Endothelial cell of umbilical vein (primary cell): ENCODE results near the gene NOL8. TPM values are rescaled to one million over a fixed set of nuclear protein-coding genes. Genes with fewer than 3 reads are reported as not detected.

Experiments
- BruUV-seq: library from RNA; stranded (reverse); fragments of 400-500 nt; replicated peaks from 2 replicates; lab custom pipeline; 2021; lab: Mats Ljungman, UMichigan
- CTCF ChIA-PET: fragments of 300-600, 350-600 bp; sonication (Branson Sonifier 250); formaldehyde crosslinking; loops from one replicate; lab custom pipeline; 2021; ENCODE audit warnings: antibody characterized with exemption, inconsistent platforms; lab: Charles Lee
- POLR2A ChIA-PET: fragments of 300-600, 350-600 bp; sonication (Branson Sonifier 250); formaldehyde crosslinking; loops from one replicate; lab custom pipeline; 2021; ENCODE audit warnings: antibody characterized with exemption, inconsistent platforms; lab: Charles Lee
- DNase-seq: peaks from one replicate; pipeline ENCODE4 v3.0.0-alpha.2; 2011; ENCODE audit warnings: low read depth, low spot score
- FAIRE-seq: peaks from 2 replicates; lab custom pipeline; 2011; peaks lifted over from hg19 to GRCh38; lab: Jason Lieb, UNC
- H2AFZ ChIP-seq: 2 replicates; pipeline ENCODE4 v1.6.0; 2012; ENCODE audit warnings: low read depth, low read length, control low read depth, inconsistent platforms
- H3K27ac ChIP-seq: 2 replicates; pipeline ENCODE4 v1.5.1; 2011; ENCODE audit warnings: low read depth, mild to moderate bottlenecking, control low read depth, low read length, moderate library complexity; ENCODE audit not compliant: insufficient read depth
- H3K27me3 ChIP-seq, 2 experiments: 2 replicates each; pipeline versions ENCODE4 v1.6.0 to v1.6.1; 2011; ENCODE audit warnings: low read length in 2 of 2, mixed read lengths in 1 of 2; ENCODE audit not compliant: control insufficient read depth in 2 of 2, insufficient read depth in 2 of 2
- H3K36me3 ChIP-seq, 2 experiments: 2 replicates in 1 of 2; 3 replicates in 1 of 2; pipeline ENCODE4 v1.5.1; 2011; ENCODE audit warnings: low read length in 2 of 2, mild to moderate bottlenecking in 1 of 2, moderate library complexity in 1 of 2; ENCODE audit not compliant: control insufficient read depth in 2 of 2, insufficient read depth in 2 of 2; ENCODE audit errors: extremely low read depth in 1 of 2
- H3K4me1 ChIP-seq: 3 replicates; pipeline ENCODE4 v1.5.1; 2011; ENCODE audit warnings: mild to moderate bottlenecking, low read length; ENCODE audit not compliant: control insufficient read depth, insufficient read depth; ENCODE audit errors: extremely low read depth
- H3K4me2 ChIP-seq: 2 replicates; pipeline ENCODE4 v1.6.1; 2011; ENCODE audit warnings: low read length, control low read depth, mixed read lengths; ENCODE audit not compliant: insufficient read depth
- H3K4me3 ChIP-seq, 3 experiments: fragments of 200-600 bp in 1 of 3; sonication (generic), shearing (Covaris generic) in 1 of 3; replicated peaks in 1 of 3; 2 replicates each; pipeline ENCODE4 v1.5.1; 2011 to 2016; ENCODE audit warnings: control low read depth in 3 of 3, low read length in 3 of 3, mild to moderate bottlenecking in 2 of 3, inconsistent platforms in 1 of 3, low read depth in 1 of 3, moderate library complexity in 1 of 3; ENCODE audit not compliant: insufficient read depth in 1 of 3
- H3K79me2 ChIP-seq: 2 replicates; pipeline ENCODE4 v1.6.0; 2012; ENCODE audit warnings: low read length, inconsistent platforms; ENCODE audit not compliant: control insufficient read depth, insufficient read depth
- H3K9ac ChIP-seq: replicated peaks from 2 replicates; pipeline ENCODE3; 2011; ENCODE audit warnings: low read length, control low read depth; ENCODE audit not compliant: insufficient read depth; ENCODE audit errors: extremely low read depth
- H3K9me1 ChIP-seq: replicated peaks from 3 replicates; pipeline ENCODE4 v1.6.0; 2011; ENCODE audit warnings: mild to moderate bottlenecking, low read length; ENCODE audit not compliant: control insufficient read depth, insufficient read depth; ENCODE audit errors: extremely low read depth
- H3K9me3 ChIP-seq: replicated peaks from 2 replicates; pipeline ENCODE4 v1.5.1; 2012; ENCODE audit warnings: low read length, inconsistent platforms; ENCODE audit not compliant: control insufficient read depth, insufficient read depth
- H4K20me1 ChIP-seq: replicated peaks from 2 replicates; pipeline ENCODE3; 2011; ENCODE audit warnings: mild to moderate bottlenecking, low read length; ENCODE audit not compliant: control insufficient read depth, insufficient read depth; ENCODE audit errors: extremely low read depth
- CTCF ChIP-seq, 2 donors: IDR thresholded peaks; 1 replicate in 1 of 2; 2 replicates in 1 of 2; pipeline ENCODE4 v1.5.1; 2011; ENCODE audit warnings: low read length in 2 of 2, mild to moderate bottlenecking in 2 of 2, moderate library complexity in 2 of 2, control low read depth in 1 of 2, inconsistent platforms in 1 of 2, low read depth in 1 of 2; ENCODE audit not compliant: insufficient read depth in 1 of 2; ENCODE audit errors: extremely low read depth in 1 of 2
- EZH2 ChIP-seq: IDR thresholded peaks from 2 replicates; pipeline ENCODE4 v1.6.1; 2012; ENCODE audit warnings: borderline replicate concordance, low read depth, mild to moderate bottlenecking, moderate library complexity, low read length, inconsistent platforms; ENCODE audit not compliant: severe bottlenecking
- FOS ChIP-seq: IDR thresholded peaks from 2 replicates; pipeline ENCODE4 v1.6.1; 2011; ENCODE audit warnings: mild to moderate bottlenecking, low read length, moderate library complexity, borderline replicate concordance; ENCODE audit not compliant: insufficient read depth
- GATA2 ChIP-seq: IDR thresholded peaks from 2 replicates; pipeline ENCODE4 v1.7.0; 2011; ENCODE audit warnings: low read depth, mild to moderate bottlenecking, moderate library complexity, mixed read lengths, low read length; ENCODE audit not compliant: insufficient read length, insufficient read depth
- JUN ChIP-seq: IDR thresholded peaks from 2 replicates; pipeline ENCODE4 v1.6.1; 2011; ENCODE audit warnings: borderline replicate concordance, low read depth; ENCODE audit not compliant: insufficient read length, insufficient read depth
- MAX ChIP-seq: IDR thresholded peaks from 2 replicates; pipeline ENCODE4 v1.6.1; 2011; ENCODE audit not compliant: insufficient read depth, insufficient read length
- MYC ChIP-seq: IDR thresholded peaks from one replicate; pipeline ENCODE4 v1.6.1; 2011; ENCODE audit warnings: mild to moderate bottlenecking, low read depth, low read length
- POLR2A ChIP-seq: IDR thresholded peaks from 2 replicates; pipeline ENCODE4 v1.6.1; 2012; ENCODE audit warnings: low read depth, mild to moderate bottlenecking, control low read depth, low read length
- POLR2AphosphoS5 ChIP-seq: IDR thresholded peaks from 2 replicates; pipeline ENCODE4 v1.6.1; 2012; ENCODE audit warnings: low read depth, mild to moderate bottlenecking, control low read depth, low read length, moderate library complexity; ENCODE audit not compliant: insufficient read depth
- dilution Hi-C: fragments of 300-500 bp; cut with MboI; formaldehyde crosslinking; loops from one replicate; pipeline ENCODE4 v1.15.0; 2019; ENCODE audit warnings: low sequenced_read_pairs; ENCODE audit not compliant: extremely low pct_ligation_motif_present
- intact Hi-C: fragments of 100-400 bp; cut with micrococcal nuclease; formaldehyde crosslinking; loops from one replicate; pipeline ENCODE4 v1.10.0; 2022
- polyA plus RNA-seq, 4 experiments: library from polyadenylated mRNA; depleted of rRNA in 3 of 4; stranded (reverse) in 3 of 4; unstranded in 1 of 4; fragments of >200 nt; gene quantifications; 2 replicates each; pipeline versions ENCODE4 v1.2.1 to v1.2.3, GENCODE V29; 2011 to 2012; ENCODE audit warnings: missing spikeins in 1 of 4
- total RNA-seq: library from RNA; stranded (reverse); gene quantifications from 2 replicates; pipeline ENCODE4 v1.2.3, GENCODE V29; 2021

The NOL8 gene
- total and polyA plus RNA-seq, 2 donors (not counting 3 experiments of a cell fraction or from before 2014, with no cell fraction given), result 5.6 to 41.6 TPM

GRCh38 chr9:92263131-92263530 lies 62.0 kb downstream of the NOL8 start:
- CTCF ChIA-PET, result interaction anchor here (2.7 kb wide), 1 partner anchor 123 kb away, joined by 9 read pairs; no protein-coding TSS in a partner anchor
- Histone ChIP-seq H3K27me3 (no peaks in the 10 kb centered on the region), H3K9me1 (no peaks in the 10 kb centered on the region), H3K9ac (no peak overlapping the region), H3K36me3 (peaks cover 45 to 50% of the 10 kb centered on the region in 2 experiments), H3K9me3 (no peaks in the 10 kb centered on the region), H2AFZ (no peak overlapping the region), H3K4me2 (no peak overlapping the region), H3K4me3 (no peak overlapping the region), H3K79me2 (no peaks in the 10 kb centered on the region), H4K20me1 (no peaks in the 10 kb centered on the region), H3K27ac (no peak overlapping the region), H3K4me1 (no peaks in the 10 kb centered on the region)
- DNase-seq (no peak), FAIRE-seq (no peak)
- intact Hi-C loops, result no loop called here
- POLR2A ChIA-PET, result no interaction called here
- dilution Hi-C loops, result no loop called here
- no TSS peak for BruUV-seq
- TF ChIP-seq FOS (no peak), JUN (no peak), GATA2 (no peak), CTCF (IDR thresholded peaks at IDR 0.05; ENCODE audit: extremely low read depth in 1 of 2, insufficient read depth in 1 of 2, low read depth in 1 of 2, low read length in 2 of 2) (no peak), EZH2 (no peak)

DNA sequence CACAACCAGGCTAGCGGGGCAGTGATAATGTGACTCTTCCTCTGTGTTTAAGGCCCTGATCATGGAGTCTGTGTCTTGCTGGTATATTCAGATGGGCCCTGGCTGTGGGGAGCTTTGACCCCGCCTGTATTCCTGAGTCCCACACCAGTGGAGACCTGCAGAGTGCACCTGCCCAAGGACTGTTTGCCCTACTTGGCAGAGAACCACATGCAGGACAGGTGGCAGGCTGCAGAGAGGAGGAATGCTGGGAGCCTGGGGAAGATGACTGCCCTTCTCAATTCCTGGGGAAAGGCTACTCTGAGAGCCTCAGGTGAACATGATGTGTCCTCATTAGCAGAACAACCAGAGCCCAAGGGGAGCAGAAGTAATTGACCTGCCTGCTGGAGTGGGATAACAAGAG lies 67.8 kb downstream of the NOL8 start:
- DNase-seq (no peak), FAIRE-seq (no peak)
- Histone ChIP-seq H3K27me3 (no peaks in the 10 kb centered on the region), H3K9me1 (no peaks in the 10 kb centered on the region), H3K27ac (no peak overlapping the region), H2AFZ (no peak overlapping the region), H3K4me2 (no peak overlapping the region), H3K9ac (no peak overlapping the region), H4K20me1 (no peaks in the 10 kb centered on the region), H3K36me3 (peaks cover 19 to 34% of the 10 kb centered on the region in 2 experiments), H3K4me3 (no peak overlapping the region), H3K9me3 (no peaks in the 10 kb centered on the region), H3K79me2 (no peaks in the 10 kb centered on the region), H3K4me1 (no peaks in the 10 kb centered on the region)
- CTCF ChIA-PET, result no interaction called here
- intact Hi-C loops, result loop anchor here (10.0 kb wide), 1 partner anchor 377 kb away; no protein-coding TSS in a partner anchor
- dilution Hi-C loops, result no loop called here
- no peak for TF ChIP-seq GATA2
- TF ChIP-seq POLR2AphosphoS5, result no peak
- no peak for TF ChIP-seq MYC
- TF ChIP-seq CTCF (IDR thresholded peaks at IDR 0.05; ENCODE audit: extremely low read depth in 1 of 2, insufficient read depth in 1 of 2, low read depth in 1 of 2, low read length in 2 of 2), result no peak
- no peak for TF ChIP-seq MAX
- no peak for TF ChIP-seq POLR2A
- no peak for TF ChIP-seq EZH2
- TF ChIP-seq FOS, result no peak
- TF ChIP-seq JUN, result no peak
- BruUV-seq, result no TSS peak
- POLR2A ChIA-PET, result no interaction called here
